B cell (primary cell): ENCODE results near the gene TAX1BP3. TPM values are rescaled to one million over a fixed set of nuclear protein-coding genes. Genes with fewer than 3 reads are reported as not detected.
"Not testable (repeated sequence)": the region's sequence is repeated elsewhere in the genome, so short reads cannot be mapped to it uniquely, and the experiment has no call there.

Experiments
- ATAC-seq: fragments of 200-7000 bp; cut with Tn5 transposase; one replicate; pipeline ENCODE4 v1.10.0; 2021; ENCODE audit warnings: low read depth, mild to moderate bottlenecking, moderate number of reproducible peaks, moderate library complexity
- CTCF ChIA-PET: fragments of 350-600 bp; sonication (Branson Sonifier 250); formaldehyde crosslinking; loops from one replicate; lab custom pipeline; 2021; ENCODE audit warnings: antibody characterized with exemption, inconsistent platforms; lab: Charles Lee
- POLR2A ChIA-PET: fragments of 350-600 bp; sonication (Branson Sonifier 250); formaldehyde crosslinking; loops from one replicate; lab custom pipeline; 2021; ENCODE audit warnings: antibody characterized with exemption; lab: Charles Lee
- DNase-seq: peaks from one replicate; pipeline ENCODE4 v3.0.0; 2013
- H2AFZ ChIP-seq: 2 replicates; pipeline ENCODE4 v1.6.1; 2012; ENCODE audit warnings: mild to moderate bottlenecking, low read depth, low read length; ENCODE audit not compliant: insufficient read depth, poor library complexity, severe bottlenecking
- H3K27ac ChIP-seq, 2 donors: 1 replicate in 1 of 2; 2 replicates in 1 of 2; pipeline ENCODE4 v1.5.1; 2012 to 2013; ENCODE audit warnings: low read length in 2 of 2, mild to moderate bottlenecking in 2 of 2, moderate library complexity in 1 of 2
- H3K27me3 ChIP-seq, 4 experiments: fragments of 200-600 bp in 1 of 4; sonication (generic) in 1 of 4; replicated peaks in 1 of 4; 1 replicate in 2 of 4; 2 replicates in 2 of 4; pipeline versions ENCODE4 v1.6.1 to v1.7.0; 2013 to 2016; ENCODE audit warnings: low read length in 3 of 4, mild to moderate bottlenecking in 2 of 4, mixed read lengths in 1 of 4, moderate library complexity in 1 of 4; ENCODE audit not compliant: insufficient read depth in 4 of 4, control insufficient read depth in 3 of 4; ENCODE audit errors: control extremely low read depth in 1 of 4
- H3K36me3 ChIP-seq, 2 experiments: replicated peaks in 1 of 2; 1 replicate in 1 of 2; 2 replicates in 1 of 2; pipeline versions ENCODE4 v1.6.1 to v1.7.1; 2013; ENCODE audit warnings: low read length in 1 of 2; ENCODE audit not compliant: insufficient read depth in 2 of 2, control insufficient read depth in 1 of 2; ENCODE audit errors: control extremely low read depth in 1 of 2, extremely low read depth in 1 of 2
- H3K4me1 ChIP-seq, 2 donors: fragments of 200-600 bp in 1 of 2; sonication (generic) in 1 of 2; 1 replicate in 1 of 2; 2 replicates in 1 of 2; pipeline versions ENCODE4 v1.5.1 to v1.6.1; 2013 to 2017; ENCODE audit warnings: low read length in 2 of 2; ENCODE audit not compliant: control insufficient read depth in 2 of 2, insufficient read depth in 2 of 2
- H3K4me2 ChIP-seq: replicated peaks from 2 replicates; pipeline ENCODE3; 2012; ENCODE audit warnings: mild to moderate bottlenecking, low read depth, low read length; ENCODE audit not compliant: poor library complexity, severe bottlenecking
- H3K4me3 ChIP-seq, 5 experiments: fragments of 200-600 bp in 1 of 5; sonication (generic) in 1 of 5; 1 replicate in 3 of 5; 2 replicates in 2 of 5; pipeline versions ENCODE4 v1.5.1 to v1.7.0; 2011 to 2016; ENCODE audit warnings: low read length in 4 of 5, mild to moderate bottlenecking in 4 of 5, low read depth in 2 of 5, control low read depth in 1 of 5, moderate library complexity in 1 of 5; ENCODE audit not compliant: insufficient read depth in 1 of 5; ENCODE audit errors: control extremely low read depth in 1 of 5, extremely low read depth in 1 of 5
- H3K79me2 ChIP-seq: fragments of 200-600 bp; sonication (generic); one replicate; pipeline ENCODE4 v1.6.0; 2016; ENCODE audit warnings: low read length; ENCODE audit not compliant: control insufficient read depth, insufficient read depth
- H3K9ac ChIP-seq: fragments of 200-600 bp; sonication (generic); 2 replicates; pipeline ENCODE4 v1.6.1; 2017; ENCODE audit warnings: mild to moderate bottlenecking, low read length, moderate library complexity
- H3K9me3 ChIP-seq, 3 donors: one replicate each; pipeline versions ENCODE4 v1.6.1 to v1.7.1; 2013; ENCODE audit warnings: low read length in 2 of 3; ENCODE audit not compliant: control insufficient read depth in 2 of 3, insufficient read depth in 1 of 3; ENCODE audit errors: control extremely low read depth in 1 of 3
- H4K20me1 ChIP-seq: 2 replicates; pipeline ENCODE4 v1.6.0; 2012; ENCODE audit warnings: mild to moderate bottlenecking, low read length; ENCODE audit not compliant: insufficient read depth, control insufficient read depth, poor library complexity, severe bottlenecking
- H3K27ac Mint-ChIP-seq: one replicate; pipeline ENCODE4 v1.8.0; 2021; ENCODE audit warnings: mixed read lengths
- H3K27me3 Mint-ChIP-seq: one replicate; pipeline ENCODE4 v1.8.0; 2021; ENCODE audit warnings: mixed read lengths
- H3K4me1 Mint-ChIP-seq: one replicate; pipeline ENCODE4 v1.8.0; 2021; ENCODE audit warnings: mixed read lengths
- H3K4me3 Mint-ChIP-seq: one replicate; pipeline ENCODE4 v1.8.0; 2021; ENCODE audit warnings: mixed read lengths
- H3K9me3 Mint-ChIP-seq: one replicate; pipeline ENCODE4 v1.8.0; 2022; ENCODE audit warnings: mixed read lengths; ENCODE audit not compliant: insufficient read depth
- EZH2 ChIP-seq: IDR thresholded peaks from 2 replicates; pipeline ENCODE4 v1.6.1; 2012; ENCODE audit warnings: borderline replicate concordance, low read depth, mild to moderate bottlenecking, moderate library complexity, low read length; ENCODE audit not compliant: insufficient read depth, poor library complexity, severe bottlenecking
- WGBS: methylation state at CpG from one replicate; pipeline ENCODE4 v1.1.5; 2013; ENCODE audit warnings: missing lambda C conversion rate; ENCODE audit not compliant: insufficient coverage; 5-methylcytosine and 5-hydroxymethylcytosine counted together
- intact Hi-C: fragments of 100-400 bp; cut with micrococcal nuclease; formaldehyde crosslinking; loops from one replicate; pipeline ENCODE4 v1.10.0; 2022
- polyA plus RNA-seq: library from polyadenylated mRNA; depleted of rRNA; stranded (reverse); fragments of >200 nt; gene quantifications from 2 replicates; pipeline ENCODE4 v1.2.3, GENCODE V29; 2012
- total RNA-seq, 2 donors: library from RNA; stranded (reverse); fragments of 120-200 nt in 1 of 2; gene quantifications; 1 replicate in 1 of 2; 2 replicates in 1 of 2; pipeline versions ENCODE4 v1.2.3 to v1.2.4, GENCODE V29; 2013 to 2022
- TF ChIP-seq, protein P1 (sequence below): fragments of 200-600 bp; IDR thresholded peaks from one replicate; pipeline ENCODE4 v1.8.0; 2022; ENCODE audit warnings: antibody characterized with exemption, mild to moderate bottlenecking

The TAX1BP3 gene
- total and polyA plus RNA-seq, 2 donors (not counting 1 experiment from before 2014, with no cell fraction given), result 17.7 to 22.1 TPM

GRCh38 chr17:3710951-3711383, 42.6 kb upstream of the TAX1BP3 start:
- peak overlapping the region; percentile 28 for H3K9ac ChIP-seq
- peak overlapping the region; percentile 60 to 82 for H3K27ac ChIP-seq
- no peaks in the 10 kb centered on the region for H3K27me3 ChIP-seq
- WGBS, result 9% methylated on average over 2 of the region's 5 CpGs
- H3K36me3 ChIP-seq, result peaks cover 5 to 17% of the 10 kb centered on the region in 2 experiments
- H4K20me1 ChIP-seq, result no peaks in the 10 kb centered on the region
- Mint-ChIP-seq H3K4me1 (peaks cover 57% of the 10 kb centered on the region), H3K4me3 (peak overlapping the region; percentile 85), H3K27ac (peak overlapping the region; percentile 96), H3K27me3 (no peaks in the 10 kb centered on the region), H3K9me3 (no peaks in the 10 kb centered on the region)
- H3K4me1 ChIP-seq, result peaks cover 38 to 54% of the 10 kb centered on the region in 2 donors
- H3K9me3 ChIP-seq, result no peaks in the 10 kb centered on the region
- no peak overlapping the region for H2AFZ ChIP-seq
- peaks cover 9% of the 10 kb centered on the region for H3K79me2 ChIP-seq
- peak overlapping the region in 4 of 5 experiments; percentile 11 to 54 (median 35) for H3K4me3 ChIP-seq
- intact Hi-C loops, result loop anchor here (1.0 to 2.0 kb wide), 4 partner anchors 11 to 28 kb away; partner anchors contain the start of gene HASPIN
- peak overlapping the region; percentile 70 for H3K4me2 ChIP-seq
- TF ChIP-seq EZH2, result no peak
- TF ChIP-seq, protein P1, sequence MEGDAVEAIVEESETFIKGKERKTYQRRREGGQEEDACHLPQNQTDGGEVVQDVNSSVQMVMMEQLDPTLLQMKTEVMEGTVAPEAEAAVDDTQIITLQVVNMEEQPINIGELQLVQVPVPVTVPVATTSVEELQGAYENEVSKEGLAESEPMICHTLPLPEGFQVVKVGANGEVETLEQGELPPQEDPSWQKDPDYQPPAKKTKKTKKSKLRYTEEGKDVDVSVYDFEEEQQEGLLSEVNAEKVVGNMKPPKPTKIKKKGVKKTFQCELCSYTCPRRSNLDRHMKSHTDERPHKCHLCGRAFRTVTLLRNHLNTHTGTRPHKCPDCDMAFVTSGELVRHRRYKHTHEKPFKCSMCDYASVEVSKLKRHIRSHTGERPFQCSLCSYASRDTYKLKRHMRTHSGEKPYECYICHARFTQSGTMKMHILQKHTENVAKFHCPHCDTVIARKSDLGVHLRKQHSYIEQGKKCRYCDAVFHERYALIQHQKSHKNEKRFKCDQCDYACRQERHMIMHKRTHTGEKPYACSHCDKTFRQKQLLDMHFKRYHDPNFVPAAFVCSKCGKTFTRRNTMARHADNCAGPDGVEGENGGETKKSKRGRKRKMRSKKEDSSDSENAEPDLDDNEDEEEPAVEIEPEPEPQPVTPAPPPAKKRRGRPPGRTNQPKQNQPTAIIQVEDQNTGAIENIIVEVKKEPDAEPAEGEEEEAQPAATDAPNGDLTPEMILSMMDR, result no peak
- POLR2A ChIA-PET, result interaction anchor here (0.6 to 4.5 kb wide), 13 partner anchors 9 to 432 kb away, joined by 3 to 63 read pairs (median 5); partner anchors contain the start of genes HASPIN and P2RX5
- DNase-seq (peak; percentile 95), ATAC-seq (peak; percentile 92)
- CTCF ChIA-PET, result interaction anchor here (0.6 to 3.4 kb wide), 20 partner anchors 9 to 293 kb away, joined by 3 to 36 read pairs (median 4); partner anchors contain the start of genes CTNS, HASPIN, P2RX5 and SHPK

GRCh38 chr17:3708366-3708765, 40.0 kb upstream of the TAX1BP3 start:
- Histone ChIP-seq H3K36me3 (no peaks in the 10 kb centered on the region), H3K4me2 (peak overlapping the region; percentile 45), H2AFZ (no peak overlapping the region), H3K79me2 (no peaks in the 10 kb centered on the region), H3K4me1 (peaks cover 38 to 61% of the 10 kb centered on the region in 2 donors), H3K9ac (no peak overlapping the region), H3K27ac (no peak overlapping the region), H3K27me3 (no peaks in the 10 kb centered on the region), H3K4me3 (no peak overlapping the region), H3K9me3 (no peaks in the 10 kb centered on the region), H4K20me1 (no peaks in the 10 kb centered on the region)
- intact Hi-C loops, result no loop called here
- peaks cover 60% of the 10 kb centered on the region for H3K4me1 Mint-ChIP-seq
- no peak for DNase-seq
- WGBS, result 81% methylated on average over 3 of the region's 3 CpGs
- TF ChIP-seq EZH2, result no peak
- TF ChIP-seq, protein P1, result no peak
- no peaks in the 10 kb centered on the region for H3K9me3 Mint-ChIP-seq
- H3K4me3 Mint-ChIP-seq, result no peak overlapping the region
- POLR2A ChIA-PET, result interaction anchor here (0.7 to 4.5 kb wide), 4 partner anchors 13 to 31 kb away, joined by 3 to 63 read pairs (median 5); partner anchors contain the start of gene P2RX5
- peak overlapping the region; percentile 22 for H3K27ac Mint-ChIP-seq
- ATAC-seq, result no peak
- CTCF ChIA-PET, result interaction anchor here (0.6 to 2.3 kb wide), 6 partner anchors 8 to 30 kb away, joined by 3 to 10 read pairs (median 4); partner anchors contain the start of genes HASPIN and P2RX5
- no peaks in the 10 kb centered on the region for H3K27me3 Mint-ChIP-seq

GRCh38 chr17:3705718-3705984, 37.3 kb upstream of the TAX1BP3 start:
- H3K9ac ChIP-seq, H3K4me2 ChIP-seq, H3K27ac Mint-ChIP-seq, H3K79me2 ChIP-seq, H2AFZ ChIP-seq, H3K9me3 Mint-ChIP-seq, H3K27me3 Mint-ChIP-seq, ATAC-seq, intact Hi-C loops, H3K27ac ChIP-seq, H3K4me3 Mint-ChIP-seq, H3K36me3 ChIP-seq, H3K4me3 ChIP-seq, H3K9me3 ChIP-seq, H3K27me3 ChIP-seq, DNase-seq, H4K20me1 ChIP-seq: not testable (repeated sequence)
- H3K4me1 Mint-ChIP-seq, result peaks cover 58% of the 10 kb centered on the region
- WGBS, result 100% methylated on average over 1 of the region's 1 CpG
- CTCF ChIA-PET, result interaction anchor here (1.1 to 3.0 kb wide), 2 partner anchors 11 to 27 kb away, joined by 3 to 8 read pairs; no protein-coding TSS in a partner anchor
- peaks cover 43 to 53% of the 10 kb centered on the region in 2 donors for H3K4me1 ChIP-seq
- POLR2A ChIA-PET, result interaction anchor here (0.8 kb wide), 1 partner anchor 17 kb away, joined by 3 read pairs; no protein-coding TSS in a partner anchor
